Measurements from ENCODE around the gene ABCD1. TPM values are rescaled to one million over a fixed set of nuclear protein-coding genes. Genes with fewer than 3 reads are reported as not detected.

Gene ABCD1
- total RNA-seq, 1 experiment from 2014 or later = 3.5 TPM

- peaks cover 8% of the 10 kb centered on the region for H3K36me3 Mint-ChIP-seq (ENCODE audit: insufficient read depth, unreplicated experiment)
- H3K27me3 Mint-ChIP-seq (ENCODE audit: insufficient read depth, unreplicated experiment) = no peaks in the 10 kb centered on the region
- TF ChIP-seq CTCF (IDR thresholded peaks at IDR 0.05; ENCODE audit: unreplicated experiment) = no peak
- intact Hi-C loops (cut with micrococcal nuclease) = no loop called here
- H3K4me3 Mint-ChIP-seq (ENCODE audit: unreplicated experiment) = no peak overlapping the region
- DNase-seq (ENCODE audit: unreplicated experiment) = no peak
- ChIA-PET CTCF (no interaction called here), POLR2A (no interaction called here)
- H3K9me3 Mint-ChIP-seq (ENCODE audit: unreplicated experiment) = no peaks in the 10 kb centered on the region
- H3K4me1 Mint-ChIP-seq (ENCODE audit: insufficient read depth, unreplicated experiment) = no peaks in the 10 kb centered on the region
- BruUV-seq (replicated peaks) = no TSS peak
- H3K27ac Mint-ChIP-seq (ENCODE audit: low read depth, unreplicated experiment) = no peak overlapping the region
Observed at GRCh38 chrX:153773218-153773611, 48.6 kb downstream of the ABCD1 start.

- no peak overlapping the region for H3K4me3 Mint-ChIP-seq (ENCODE audit: unreplicated experiment)
- no TSS peak for BruUV-seq (replicated peaks)
- CTCF ChIA-PET = no interaction called here
- no peak for TF ChIP-seq CTCF (IDR thresholded peaks at IDR 0.05; ENCODE audit: unreplicated experiment)
- intact Hi-C loops (cut with micrococcal nuclease) = no loop called here
- no peak for DNase-seq (ENCODE audit: unreplicated experiment)
- no peaks in the 10 kb centered on the region for H3K9me3 Mint-ChIP-seq (ENCODE audit: unreplicated experiment)
- no peaks in the 10 kb centered on the region for H3K27me3 Mint-ChIP-seq (ENCODE audit: insufficient read depth, unreplicated experiment)
- peaks cover 8% of the 10 kb centered on the region for H3K36me3 Mint-ChIP-seq (ENCODE audit: insufficient read depth, unreplicated experiment)
- no peak overlapping the region for H3K27ac Mint-ChIP-seq (ENCODE audit: low read depth, unreplicated experiment)
- H3K4me1 Mint-ChIP-seq (ENCODE audit: insufficient read depth, unreplicated experiment) = no peaks in the 10 kb centered on the region
- POLR2A ChIA-PET = no interaction called here
Observed at GRCh38 chrX:153773741-153774575, 49.3 kb downstream of the ABCD1 start.

GRCh38 chrX:153774576-153775292 is 50.1 kb downstream of the ABCD1 start:
- peaks cover 14% of the 10 kb centered on the region for H3K36me3 Mint-ChIP-seq (ENCODE audit: insufficient read depth, unreplicated experiment)
- no peak overlapping the region for H3K27ac Mint-ChIP-seq (ENCODE audit: low read depth, unreplicated experiment)
- TF ChIP-seq CTCF (IDR thresholded peaks at IDR 0.05; ENCODE audit: unreplicated experiment) = no peak
- H3K4me3 Mint-ChIP-seq (ENCODE audit: unreplicated experiment) = no peak overlapping the region
- no peaks in the 10 kb centered on the region for H3K9me3 Mint-ChIP-seq (ENCODE audit: unreplicated experiment)
- ChIA-PET CTCF (interaction anchor here (0.6 kb wide), 3 partner anchors 158 to 179 kb away, joined by 3 read pairs; no protein-coding TSS in a partner anchor), POLR2A (no interaction called here)
- no peak for DNase-seq (ENCODE audit: unreplicated experiment)
- no peaks in the 10 kb centered on the region for H3K27me3 Mint-ChIP-seq (ENCODE audit: insufficient read depth, unreplicated experiment)
- no peaks in the 10 kb centered on the region for H3K4me1 Mint-ChIP-seq (ENCODE audit: insufficient read depth, unreplicated experiment)
- intact Hi-C loops (cut with micrococcal nuclease) = no loop called here
- BruUV-seq (replicated peaks) = no TSS peak

- BruUV-seq (replicated peaks) = no TSS peak
- TF ChIP-seq CTCF (IDR thresholded peaks at IDR 0.05; ENCODE audit: unreplicated experiment) = no peak
- no peak overlapping the region for H3K4me3 Mint-ChIP-seq (ENCODE audit: unreplicated experiment)
- POLR2A ChIA-PET = interaction anchor here (0.6 kb wide), 1 partner anchor 227 kb away, joined by 4 read pairs; no protein-coding TSS in a partner anchor
- DNase-seq (ENCODE audit: unreplicated experiment) = no peak
- peaks cover 17% of the 10 kb centered on the region for H3K36me3 Mint-ChIP-seq (ENCODE audit: insufficient read depth, unreplicated experiment)
- no peak overlapping the region for H3K27ac Mint-ChIP-seq (ENCODE audit: low read depth, unreplicated experiment)
- CTCF ChIA-PET = interaction anchor here (0.6 kb wide), 3 partner anchors 157 to 178 kb away, joined by 3 read pairs; no protein-coding TSS in a partner anchor
- H3K9me3 Mint-ChIP-seq (ENCODE audit: unreplicated experiment) = no peaks in the 10 kb centered on the region
- H3K27me3 Mint-ChIP-seq (ENCODE audit: insufficient read depth, unreplicated experiment) = no peaks in the 10 kb centered on the region
- intact Hi-C loops (cut with micrococcal nuclease) = no loop called here
- no peaks in the 10 kb centered on the region for H3K4me1 Mint-ChIP-seq (ENCODE audit: insufficient read depth, unreplicated experiment)
Observed at GRCh38 chrX:153775293-153776119, 50.9 kb downstream of the ABCD1 start.

Measured in MCF 10A (cell line).